ENCODE results near the gene MAN2B2. TPM values are rescaled to one million over a fixed set of nuclear protein-coding genes. Genes with fewer than 3 reads are reported as not detected.

The MAN2B2 gene
- total RNA-seq, 1 experiment from 2014 or later, result 20.5 TPM

DNA sequence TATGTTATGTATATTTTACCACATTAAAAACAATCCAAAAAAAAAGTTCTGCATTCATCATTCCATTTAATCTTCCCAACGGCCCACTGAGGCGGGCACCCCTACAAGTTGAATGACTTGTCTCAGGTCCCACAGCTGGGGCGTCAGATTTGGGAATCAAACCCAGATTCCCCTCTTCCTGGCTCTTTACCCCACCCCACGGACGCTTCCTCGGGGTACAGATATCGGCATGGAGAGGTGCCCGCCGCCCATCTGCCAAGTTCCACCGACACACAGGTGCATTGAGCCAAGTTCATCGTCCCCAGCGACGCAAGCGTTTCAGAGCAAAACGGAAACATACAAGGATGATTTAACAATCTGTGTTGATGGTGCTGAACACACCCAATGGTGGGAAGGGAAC is 36.9 kb upstream of the MAN2B2 start:
- Mint-ChIP-seq H3K4me1 (ENCODE audit: low read depth, unreplicated experiment) (no peaks in the 10 kb centered on the region), H3K27me3 (ENCODE audit: insufficient read depth, unreplicated experiment) (peaks cover 13% of the 10 kb centered on the region), H3K36me3 (ENCODE audit: insufficient read depth, unreplicated experiment) (no peaks in the 10 kb centered on the region), H3K9me3 (ENCODE audit: unreplicated experiment) (no peaks in the 10 kb centered on the region), H3K4me3 (ENCODE audit: unreplicated experiment) (no peak overlapping the region), H3K27ac (ENCODE audit: unreplicated experiment) (no peak overlapping the region)
- Histone ChIP-seq H3K4me1 (no peaks in the 10 kb centered on the region), H3K36me3 (ENCODE audit: control insufficient read depth, insufficient read depth, low read length) (no peaks in the 10 kb centered on the region), H3K4me3 (ENCODE audit: low read depth, low read length) (no peak overlapping the region), H3K9me3 (0 out of 2 replicates have a peak, but pooled peaks cover 2% of the 10 kb centered on the region), H3K27me3 (replicated peaks; ENCODE audit: control insufficient read depth, insufficient read depth, low read length) (no peaks in the 10 kb centered on the region)
- ChIA-PET POLR2A (no interaction called here), CTCF (no interaction called here)
- no TSS peak for BruUV-seq (replicated peaks)
- no peak for TF ChIP-seq CTCF (IDR thresholded peaks at IDR 0.05; ENCODE audit: insufficient read depth in 1 of 2, low read depth in 1 of 2, low read length in 1 of 2, severe bottlenecking in 1 of 2, unreplicated experiment in 1 of 2)
- intact Hi-C loops (cut with micrococcal nuclease; ENCODE audit: unreplicated experiment), result no loop called here
- no peak for DNase-seq

DNA sequence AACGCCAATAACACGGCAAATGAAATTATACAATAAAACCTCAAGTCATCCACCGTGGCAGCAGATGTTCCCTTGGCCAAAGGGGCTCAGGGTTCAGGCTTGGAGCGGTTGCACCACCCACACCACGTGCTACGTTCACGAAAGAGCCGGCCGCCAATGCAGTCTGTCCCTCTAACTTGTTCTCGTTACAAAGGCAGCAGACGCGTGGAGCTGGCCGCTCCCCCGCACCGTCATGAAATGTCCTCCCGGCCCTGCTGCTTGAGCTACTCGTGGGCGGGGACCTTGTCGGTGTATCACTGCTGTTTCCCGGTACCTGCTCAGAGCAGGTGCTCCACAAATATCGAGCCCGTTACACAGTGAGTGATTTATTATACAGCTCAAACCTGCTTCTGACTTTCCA is 36.4 kb upstream of the MAN2B2 start:
- Histone ChIP-seq H3K27me3 (replicated peaks; ENCODE audit: control insufficient read depth, insufficient read depth, low read length) (no peaks in the 10 kb centered on the region), H3K4me3 (ENCODE audit: low read depth, low read length) (no peak overlapping the region), H3K36me3 (ENCODE audit: control insufficient read depth, insufficient read depth, low read length) (no peaks in the 10 kb centered on the region), H3K9me3 (0 out of 2 replicates have a peak, but pooled peaks cover 2% of the 10 kb centered on the region), H3K4me1 (no peaks in the 10 kb centered on the region)
- Mint-ChIP-seq H3K27ac (ENCODE audit: unreplicated experiment) (no peak overlapping the region), H3K4me3 (ENCODE audit: unreplicated experiment) (no peak overlapping the region), H3K27me3 (ENCODE audit: insufficient read depth, unreplicated experiment) (peaks cover 13% of the 10 kb centered on the region), H3K36me3 (ENCODE audit: insufficient read depth, unreplicated experiment) (no peaks in the 10 kb centered on the region), H3K4me1 (ENCODE audit: low read depth, unreplicated experiment) (no peaks in the 10 kb centered on the region), H3K9me3 (ENCODE audit: unreplicated experiment) (no peaks in the 10 kb centered on the region)
- no peak for TF ChIP-seq CTCF (IDR thresholded peaks at IDR 0.05; ENCODE audit: insufficient read depth in 1 of 2, low read depth in 1 of 2, low read length in 1 of 2, severe bottlenecking in 1 of 2, unreplicated experiment in 1 of 2)
- intact Hi-C loops (cut with micrococcal nuclease; ENCODE audit: unreplicated experiment), result no loop called here
- no TSS peak for BruUV-seq (replicated peaks)
- ChIA-PET CTCF (no interaction called here), POLR2A (no interaction called here)
- no peak for DNase-seq

- no peaks in the 10 kb centered on the region for H3K4me1 Mint-ChIP-seq (ENCODE audit: low read depth, unreplicated experiment)
- CTCF ChIA-PET, result no interaction called here
- H3K9me3 ChIP-seq, result no peaks in the 10 kb centered on the region
- H3K9me3 Mint-ChIP-seq (ENCODE audit: unreplicated experiment), result no peaks in the 10 kb centered on the region
- H3K4me3 ChIP-seq (ENCODE audit: low read depth, low read length), result no peak overlapping the region
- no peaks in the 10 kb centered on the region for H3K4me1 ChIP-seq
- BruUV-seq (replicated peaks), result no TSS peak
- TF ChIP-seq CTCF (IDR thresholded peaks at IDR 0.05; ENCODE audit: insufficient read depth in 1 of 2, low read depth in 1 of 2, low read length in 1 of 2, severe bottlenecking in 1 of 2, unreplicated experiment in 1 of 2), result no peak
- H3K4me3 Mint-ChIP-seq (ENCODE audit: unreplicated experiment), result no peak overlapping the region
- DNase-seq, result no peak
- peaks cover 13% of the 10 kb centered on the region for H3K27me3 Mint-ChIP-seq (ENCODE audit: insufficient read depth, unreplicated experiment)
- H3K27ac Mint-ChIP-seq (ENCODE audit: unreplicated experiment), result no peak overlapping the region
- POLR2A ChIA-PET, result no interaction called here
- H3K36me3 ChIP-seq (ENCODE audit: control insufficient read depth, insufficient read depth, low read length), result no peaks in the 10 kb centered on the region
- H3K36me3 Mint-ChIP-seq (ENCODE audit: insufficient read depth, unreplicated experiment), result no peaks in the 10 kb centered on the region
- H3K27me3 ChIP-seq (replicated peaks; ENCODE audit: control insufficient read depth, insufficient read depth, low read length), result no peaks in the 10 kb centered on the region
- intact Hi-C loops (cut with micrococcal nuclease; ENCODE audit: unreplicated experiment), result no loop called here
Measured at GRCh38 chr4:6539009-6539764, 35.8 kb upstream of the MAN2B2 start.
